Measurements from ENCODE around the gene ATP6V1D. TPM values are rescaled to one million over a fixed set of nuclear protein-coding genes. Genes with fewer than 3 reads are reported as not detected.

Gene ATP6V1D
- total RNA-seq, 1 experiment from 2014 or later, result 80.1 TPM

Small RNA genes within 50 kb of the gene (small RNA-seq; reads per million reads assigned to genes)
- gene RF00019, result 0 reads per million in 2 experiments

Other genes with a start within 250 kb of the ATP6V1D start
- not detected in 2 replicates for gene GARIN2, start 170.4 kb downstream of the ATP6V1D start, total RNA-seq (2014; rRNA removed; shearing (Covaris generic))
- 14.5 and 18.3 TPM in 2 replicates for gene PALS1, start 118.4 kb downstream of the ATP6V1D start, total RNA-seq (2014; rRNA removed; shearing (Covaris generic))
- gene EIF2S1, start 524 bp upstream of the ATP6V1D start, total RNA-seq (2014; rRNA removed; shearing (Covaris generic)), result 330 and 343 TPM in 2 replicates
- gene PLEK2, start 52.4 kb upstream of the ATP6V1D start, total RNA-seq (2014; rRNA removed; shearing (Covaris generic)), result 5.9 and 7.1 TPM in 2 replicates
- 0.07 and 0.20 TPM in 2 replicates for gene TMEM229B, start 128.9 kb upstream of the ATP6V1D start, total RNA-seq (2014; rRNA removed; shearing (Covaris generic))
- 9.3 and 12.5 TPM in 2 replicates for gene PLEKHH1, start 173.5 kb upstream of the ATP6V1D start, total RNA-seq (2014; rRNA removed; shearing (Covaris generic))
- gene PIGH, start 240.5 kb upstream of the ATP6V1D start, total RNA-seq (2014; rRNA removed; shearing (Covaris generic)), result 27.2 and 39.5 TPM in 2 replicates

Data from NCI-H460 (cell line).